ENCODE measurements around the gene DDX60.

The DDX60 gene

GRCh38 chr4:168275836-168276235, 42.7 kb downstream of the DDX60 start (continued):
- TF ChIP-seq, protein P1, sequence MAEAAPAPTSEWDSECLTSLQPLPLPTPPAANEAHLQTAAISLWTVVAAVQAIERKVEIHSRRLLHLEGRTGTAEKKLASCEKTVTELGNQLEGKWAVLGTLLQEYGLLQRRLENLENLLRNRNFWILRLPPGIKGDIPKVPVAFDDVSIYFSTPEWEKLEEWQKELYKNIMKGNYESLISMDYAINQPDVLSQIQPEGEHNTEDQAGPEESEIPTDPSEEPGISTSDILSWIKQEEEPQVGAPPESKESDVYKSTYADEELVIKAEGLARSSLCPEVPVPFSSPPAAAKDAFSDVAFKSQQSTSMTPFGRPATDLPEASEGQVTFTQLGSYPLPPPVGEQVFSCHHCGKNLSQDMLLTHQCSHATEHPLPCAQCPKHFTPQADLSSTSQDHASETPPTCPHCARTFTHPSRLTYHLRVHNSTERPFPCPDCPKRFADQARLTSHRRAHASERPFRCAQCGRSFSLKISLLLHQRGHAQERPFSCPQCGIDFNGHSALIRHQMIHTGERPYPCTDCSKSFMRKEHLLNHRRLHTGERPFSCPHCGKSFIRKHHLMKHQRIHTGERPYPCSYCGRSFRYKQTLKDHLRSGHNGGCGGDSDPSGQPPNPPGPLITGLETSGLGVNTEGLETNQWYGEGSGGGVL (tag by site-specific recombination; IDR thresholded peaks at IDR 0.05): no peak
- TF ChIP-seq OSR2 (tag by site-specific recombination; IDR thresholded peaks at IDR 0.05): no peak
- TF ChIP-seq ZSCAN18 (tag by site-specific recombination; IDR thresholded peaks at IDR 0.05): no peak
- TF ChIP-seq MEIS1 (CRISPR knock-in tag; IDR thresholded peaks at IDR 0.05; ENCODE audit: borderline replicate concordance): no peak
- TF ChIP-seq YY2 (tag by site-specific recombination; IDR thresholded peaks at IDR 0.05): no peak
- TF ChIP-seq, protein P2, sequence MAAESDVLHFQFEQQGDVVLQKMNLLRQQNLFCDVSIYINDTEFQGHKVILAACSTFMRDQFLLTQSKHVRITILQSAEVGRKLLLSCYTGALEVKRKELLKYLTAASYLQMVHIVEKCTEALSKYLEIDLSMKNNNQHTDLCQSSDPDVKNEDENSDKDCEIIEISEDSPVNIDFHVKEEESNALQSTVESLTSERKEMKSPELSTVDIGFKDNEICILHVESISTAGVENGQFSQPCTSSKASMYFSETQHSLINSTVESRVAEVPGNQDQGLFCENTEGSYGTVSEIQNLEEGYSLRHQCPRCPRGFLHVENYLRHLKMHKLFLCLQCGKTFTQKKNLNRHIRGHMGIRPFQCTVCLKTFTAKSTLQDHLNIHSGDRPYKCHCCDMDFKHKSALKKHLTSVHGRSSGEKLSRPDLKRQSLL (tag by site-specific recombination; IDR thresholded peaks at IDR 0.05): no peak

DNA sequence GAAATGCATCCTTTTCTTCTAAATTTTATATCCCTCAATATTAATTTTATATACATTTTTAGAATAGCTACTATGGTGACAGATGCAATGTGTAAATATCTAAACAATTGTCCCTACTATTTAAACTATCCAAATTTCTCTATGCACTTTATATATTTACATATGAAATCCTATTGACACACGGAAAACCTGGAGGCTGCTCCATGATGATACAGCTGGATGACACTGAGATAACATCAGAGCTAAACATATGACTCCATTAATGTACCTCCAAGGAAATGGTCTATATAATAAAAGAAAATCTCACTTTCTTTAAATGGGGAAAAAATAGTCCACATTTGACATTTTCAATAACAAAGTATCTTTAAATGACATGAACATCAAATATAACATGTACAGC, 43.7 kb downstream of the DDX60 start:
- TF ChIP-seq ZNF701 (tag by site-specific recombination; IDR thresholded peaks at IDR 0.05): no peak
- TF ChIP-seq ZSCAN16 (tag by site-specific recombination; IDR thresholded peaks at IDR 0.05): no peak
- TF ChIP-seq ZNF362 (tag by site-specific recombination; IDR thresholded peaks at IDR 0.05): no peak
- TF ChIP-seq SP7 (tag by site-specific recombination; IDR thresholded peaks at IDR 0.05): no peak
- TF ChIP-seq, protein P1 (tag by site-specific recombination; IDR thresholded peaks at IDR 0.05): no peak
- TF ChIP-seq ZNF274 (IDR thresholded peaks at IDR 0.05; ENCODE audit: low read length): no peak
- no peak for TF ChIP-seq ZNF274 (tag by site-specific recombination; IDR thresholded peaks at IDR 0.05; ENCODE audit: borderline replicate concordance)
- TF ChIP-seq ZNF610 (tag by site-specific recombination; IDR thresholded peaks at IDR 0.05; ENCODE audit: borderline replicate concordance): no peak
- no peak for TF ChIP-seq BCL6B (tag by site-specific recombination; IDR thresholded peaks at IDR 0.05)
- Histone ChIP-seq H3K9me3 (ENCODE audit: control insufficient read depth, insufficient read depth, low read depth, low read length) (no peaks in the 10 kb centered on the region), H3K4me3 (ENCODE audit: low read depth, low read length) (no peak overlapping the region), H3K36me3 (ENCODE audit: control insufficient read depth in 2 of 2, insufficient read depth in 1 of 2, low read length in 2 of 2) (no peaks in the 10 kb centered on the region), H3K27ac (ENCODE audit: extremely low read depth, low read depth, low read length) (no peak overlapping the region), H3K4me1 (ENCODE audit: control insufficient read depth, insufficient read depth, low read length) (no peaks in the 10 kb centered on the region)
- ChIA-PET POLR2A (no interaction called here), CTCF (no interaction called here)

DNA sequence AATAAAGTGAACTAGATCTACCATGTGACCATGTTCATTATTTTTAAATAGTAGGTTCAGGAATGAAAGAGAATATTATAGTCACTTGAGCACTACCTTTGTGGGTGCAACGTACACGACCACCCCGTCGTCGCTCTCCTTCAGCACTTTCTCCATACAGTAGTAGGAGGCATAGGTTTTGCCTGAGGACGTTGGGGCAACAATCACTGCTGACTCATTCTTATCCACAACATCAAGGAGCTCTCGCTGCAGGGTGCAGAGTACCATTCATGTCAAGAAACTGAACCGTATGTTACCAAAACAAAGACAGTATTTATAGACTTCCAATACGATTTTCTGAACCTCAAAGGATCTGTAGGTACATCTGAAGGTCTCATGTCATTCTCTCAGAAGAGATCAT, 44.7 kb downstream of the DDX60 start:
- no peaks in the 10 kb centered on the region for H3K9me3 ChIP-seq (ENCODE audit: control insufficient read depth, insufficient read depth, low read depth, low read length)
- CTCF ChIA-PET: no interaction called here

More for the DNA sequence above, 44.7 kb downstream of the DDX60 start:
- Histone ChIP-seq H3K36me3 (ENCODE audit: control insufficient read depth in 2 of 2, insufficient read depth in 1 of 2, low read length in 2 of 2) (no peaks in the 10 kb centered on the region), H3K27ac (ENCODE audit: extremely low read depth, low read depth, low read length) (no peak overlapping the region), H3K4me3 (ENCODE audit: low read depth, low read length) (no peak overlapping the region), H3K4me1 (ENCODE audit: control insufficient read depth, insufficient read depth, low read length) (no peaks in the 10 kb centered on the region)
- no peak for TF ChIP-seq ZNF324 (tag by site-specific recombination; IDR thresholded peaks at IDR 0.05)
- TF ChIP-seq REST (tag by site-specific recombination; IDR thresholded peaks at IDR 0.05): 0 out of 2 replicates have a peak, but pooled peaks have one; percentile 24
- POLR2A ChIA-PET: no interaction called here
